Smooth muscle cell (in vitro differentiated cells): ENCODE results near the gene SPDYE3. TPM values are rescaled to one million over a fixed set of nuclear protein-coding genes. Genes with fewer than 3 reads are reported as not detected.

Experiments
- DNase-seq: peaks from one replicate; lab custom pipeline; 2025; ENCODE audit not compliant: unreplicated experiment; lab: John Stamatoyannopoulos, UW
- H2AFZ ChIP-seq: fragments of 200-600 bp; sonication (generic); 2 replicates; pipeline ENCODE4 v1.6.0; 2016; ENCODE audit warnings: antibody characterized with exemption, low read depth, mild to moderate bottlenecking
- H3F3A ChIP-seq: fragments of 200-600 bp; sonication (generic); 2 replicates; pipeline ENCODE4 v1.6.0; 2017; ENCODE audit warnings: antibody characterized with exemption, low read depth
- H3K27ac ChIP-seq: fragments of 200-600 bp; sonication (generic); 2 replicates; pipeline ENCODE4 v1.5.1; 2016; ENCODE audit warnings: low read depth, mild to moderate bottlenecking
- H3K27me3 ChIP-seq: fragments of 200-600 bp; sonication (generic); 2 replicates; pipeline ENCODE4 v1.6.1; 2016; ENCODE audit warnings: low read depth, mild to moderate bottlenecking
- H3K36me3 ChIP-seq: fragments of 200-600 bp; sonication (generic); 2 replicates; pipeline ENCODE4 v1.5.1; 2016; ENCODE audit warnings: low read depth
- H3K4me1 ChIP-seq: fragments of 200-600 bp; sonication (generic); 2 replicates; pipeline ENCODE4 v1.5.1; 2016; ENCODE audit warnings: low read depth
- H3K4me2 ChIP-seq: fragments of 200-600 bp; sonication (generic); 2 replicates; pipeline ENCODE4 v1.6.0; 2016; ENCODE audit warnings: mild to moderate bottlenecking
- H3K4me3 ChIP-seq: fragments of 200-600 bp; sonication (generic); 2 replicates; pipeline ENCODE4 v1.5.1; 2016; ENCODE audit warnings: mild to moderate bottlenecking
- H3K79me2 ChIP-seq: fragments of 200-600 bp; sonication (generic); 2 replicates; pipeline ENCODE4 v1.6.0; 2016; ENCODE audit warnings: low read depth, mild to moderate bottlenecking
- H3K9ac ChIP-seq: fragments of 200-600 bp; sonication (generic); 2 replicates; pipeline ENCODE4 v1.6.0; 2016; ENCODE audit warnings: low read depth
- H3K9me3 ChIP-seq: fragments of 200-600 bp; sonication (generic); replicated peaks from 2 replicates; pipeline ENCODE4 v1.5.1; 2016; ENCODE audit warnings: low read depth
- H4K20me1 ChIP-seq: fragments of 200-600 bp; sonication (generic); 2 replicates; pipeline ENCODE4 v1.6.0; 2016; ENCODE audit warnings: low read depth
- CTCF ChIP-seq: fragments of 200-600 bp; sonication (generic); IDR thresholded peaks from 2 replicates; pipeline ENCODE4 v1.5.1; 2017; ENCODE audit warnings: borderline replicate concordance, mild to moderate bottlenecking, antibody characterized with exemption; ENCODE audit not compliant: insufficient read depth, poor library complexity, severe bottlenecking
- WGBS: methylation state at CpG from one replicate; pipeline ENCODE4 v1.1.7; 2016; ENCODE audit warnings: low lambda C conversion rate; 5-methylcytosine and 5-hydroxymethylcytosine counted together
- polyA plus RNA-seq: library from polyadenylated mRNA; unstranded; fragments of >200 nt; fragmentation: Nextera tagmentation; extraction: Ambion mirVana; gene quantifications from 2 replicates; pipeline ENCODE4 v1.2.1, GENCODE V29; 2016
- total RNA-seq: library from RNA; depleted of rRNA; stranded (reverse); fragments of >200 nt; gene quantifications from 2 replicates; pipeline ENCODE4 v1.2.3, GENCODE V29; 2014

SPDYE3 gene
- total and polyA plus RNA-seq, 2 experiments from 2014 or later: 1.8 TPM; not detected in 1

GRCh38 chr7:100352984-100353684, 45.6 kb downstream of the SPDYE3 start:
- Histone ChIP-seq H3K27ac (no peak overlapping the region), H3F3A (no peaks in the 10 kb centered on the region), H4K20me1 (no peaks in the 10 kb centered on the region), H3K27me3 (no peaks in the 10 kb centered on the region), H3K4me2 (no peak overlapping the region), H3K4me3 (no peak overlapping the region), H3K36me3 (no peaks in the 10 kb centered on the region), H3K79me2 (no peaks in the 10 kb centered on the region), H3K9me3 (no peaks in the 10 kb centered on the region), H3K9ac (no peak overlapping the region), H3K4me1 (no peaks in the 10 kb centered on the region), H2AFZ (no peak overlapping the region)
- DNase-seq: no peak
- 97% methylated on average over 15 of the region's 16 CpGs for WGBS
- TF ChIP-seq CTCF: no peak

- no peak for TF ChIP-seq CTCF
- H3K27ac ChIP-seq: no peak overlapping the region
- no peak overlapping the region for H2AFZ ChIP-seq
- H4K20me1 ChIP-seq: no peaks in the 10 kb centered on the region
- no peaks in the 10 kb centered on the region for H3K9me3 ChIP-seq
- no peaks in the 10 kb centered on the region for H3K36me3 ChIP-seq
- H3K4me1 ChIP-seq: no peaks in the 10 kb centered on the region
- WGBS: 96% methylated on average over 6 of the region's 6 CpGs
- no peak for DNase-seq
- no peaks in the 10 kb centered on the region for H3K79me2 ChIP-seq
- H3K27me3 ChIP-seq: no peaks in the 10 kb centered on the region
- no peaks in the 10 kb centered on the region for H3F3A ChIP-seq
- H3K9ac ChIP-seq: no peak overlapping the region
- H3K4me3 ChIP-seq: no peak overlapping the region
- no peak overlapping the region for H3K4me2 ChIP-seq
These were observed 46.3 kb downstream of the SPDYE3 start for GRCh38 chr7:100353685-100354330.

- TF ChIP-seq CTCF: no peak
- H3F3A ChIP-seq: no peaks in the 10 kb centered on the region
- no peak overlapping the region for H2AFZ ChIP-seq
- H3K9me3 ChIP-seq: no peaks in the 10 kb centered on the region
- no peak overlapping the region for H3K9ac ChIP-seq
- DNase-seq: no peak
- no peak overlapping the region for H3K4me2 ChIP-seq
- no peaks in the 10 kb centered on the region for H3K36me3 ChIP-seq
- WGBS: 94% methylated on average over 8 of the region's 8 CpGs
- H3K4me3 ChIP-seq: no peak overlapping the region
- H4K20me1 ChIP-seq: no peaks in the 10 kb centered on the region
- H3K4me1 ChIP-seq: no peaks in the 10 kb centered on the region
- no peaks in the 10 kb centered on the region for H3K27me3 ChIP-seq
- no peak overlapping the region for H3K27ac ChIP-seq
- no peaks in the 10 kb centered on the region for H3K79me2 ChIP-seq
These were observed 49.0 kb downstream of the SPDYE3 start for GRCh38 chr7:100356416-100357068.
